Measurements from ENCODE around the gene ABHD10.

Gene ABHD10

GRCh38 chr3:111937871-111938270, 41.0 kb upstream of the ABHD10 start:
- no peak for TF ChIP-seq SIN3A (IDR thresholded peaks at IDR 0.05; ENCODE audit: borderline replicate concordance, insufficient read depth, low read length)

- TF ChIP-seq FOXP2 (optimal IDR thresholded peaks at IDR 0.05; ENCODE audit: borderline replicate concordance, extremely low read depth, extremely low read length, insufficient read depth) (no peak), POLR2AphosphoS5 (IDR thresholded peaks at IDR 0.05; ENCODE audit: low read depth, low read length) (no peak), TAF1 (IDR thresholded peaks at IDR 0.05; ENCODE audit: borderline replicate concordance, insufficient read depth, low read length) (no peak), SIN3A (IDR thresholded peaks at IDR 0.05; ENCODE audit: borderline replicate concordance, insufficient read depth, low read length) (no peak), REST (IDR thresholded peaks at IDR 0.05; ENCODE audit: insufficient read depth in 1 of 2, low read depth in 2 of 2, low read length in 2 of 2) (no peak)
Measured at GRCh38 chr3:111939873-111940272, 39.0 kb upstream of the ABHD10 start.

DNA sequence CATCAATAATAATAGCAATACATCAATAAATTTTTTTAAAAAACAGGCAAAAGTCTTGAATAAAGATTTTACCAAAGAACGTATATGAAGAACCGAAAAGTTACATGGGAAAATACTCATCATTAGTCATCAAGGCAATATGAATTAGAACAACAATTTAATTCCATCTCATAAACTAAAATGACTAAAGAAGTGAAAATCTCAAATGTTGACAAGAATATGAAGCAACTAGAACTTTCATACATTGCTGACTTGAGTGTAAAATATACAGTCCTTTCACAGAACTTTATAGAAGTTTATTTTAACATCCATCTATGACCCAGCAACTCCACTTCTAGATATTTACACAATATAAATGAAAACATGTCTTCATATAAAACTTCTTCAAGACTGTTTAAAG, 35.3 kb upstream of the ABHD10 start:
- no peak for TF ChIP-seq TAF1 (IDR thresholded peaks at IDR 0.05; ENCODE audit: borderline replicate concordance, insufficient read depth, low read length)
- no peak for TF ChIP-seq FOXP2 (optimal IDR thresholded peaks at IDR 0.05; ENCODE audit: borderline replicate concordance, extremely low read depth, extremely low read length, insufficient read depth)
- no peak for TF ChIP-seq SIN3A (IDR thresholded peaks at IDR 0.05; ENCODE audit: borderline replicate concordance, insufficient read depth, low read length)
- no peak for TF ChIP-seq REST (IDR thresholded peaks at IDR 0.05; ENCODE audit: insufficient read depth in 1 of 2, low read depth in 2 of 2, low read length in 2 of 2)
- no peak for TF ChIP-seq POLR2AphosphoS5 (IDR thresholded peaks at IDR 0.05; ENCODE audit: low read depth, low read length)

- no peak for TF ChIP-seq SIN3A (IDR thresholded peaks at IDR 0.05; ENCODE audit: borderline replicate concordance, insufficient read depth, low read length)
- no peak for TF ChIP-seq POLR2AphosphoS5 (IDR thresholded peaks at IDR 0.05; ENCODE audit: low read depth, low read length)
- no peak for TF ChIP-seq TAF1 (IDR thresholded peaks at IDR 0.05; ENCODE audit: borderline replicate concordance, insufficient read depth, low read length)
Measured at GRCh38 chr3:111944372-111944771, 34.5 kb upstream of the ABHD10 start.

DNA sequence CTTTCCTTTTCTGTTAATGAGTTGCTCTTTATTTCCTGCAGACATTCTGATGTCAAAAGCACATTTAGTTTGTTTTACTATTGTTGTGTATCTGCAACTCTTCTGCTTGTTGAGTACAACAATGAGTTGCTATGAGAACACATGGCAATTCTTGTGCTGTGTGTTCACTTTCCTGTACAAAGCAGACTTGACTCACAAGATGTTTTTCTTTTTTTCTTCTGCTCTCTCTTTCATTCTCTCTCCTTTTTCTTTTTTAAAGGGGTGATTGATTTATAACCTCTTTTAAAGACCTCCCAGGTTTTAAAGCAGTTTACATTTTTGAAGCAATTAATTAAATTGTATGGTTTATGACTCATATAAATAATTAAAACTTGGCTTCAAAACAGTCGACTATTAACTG, 31.6 kb upstream of the ABHD10 start:
- no peak for TF ChIP-seq REST (IDR thresholded peaks at IDR 0.05; ENCODE audit: insufficient read depth in 1 of 2, low read depth in 2 of 2, low read length in 2 of 2)
- TF ChIP-seq POLR2AphosphoS5 (IDR thresholded peaks at IDR 0.05; ENCODE audit: low read depth, low read length) = no peak
- TF ChIP-seq SIN3A (IDR thresholded peaks at IDR 0.05; ENCODE audit: borderline replicate concordance, insufficient read depth, low read length) = no peak
- TF ChIP-seq FOXP2 (optimal IDR thresholded peaks at IDR 0.05; ENCODE audit: borderline replicate concordance, extremely low read depth, extremely low read length, insufficient read depth) = no peak
- TF ChIP-seq TAF1 (IDR thresholded peaks at IDR 0.05; ENCODE audit: borderline replicate concordance, insufficient read depth, low read length) = no peak

- TF ChIP-seq FOXP2 (optimal IDR thresholded peaks at IDR 0.05; ENCODE audit: borderline replicate concordance, extremely low read depth, extremely low read length, insufficient read depth) (no peak), TAF1 (IDR thresholded peaks at IDR 0.05; ENCODE audit: borderline replicate concordance, insufficient read depth, low read length) (no peak), REST (IDR thresholded peaks at IDR 0.05; ENCODE audit: insufficient read depth in 1 of 2, low read depth in 2 of 2, low read length in 2 of 2) (no peak), POLR2AphosphoS5 (IDR thresholded peaks at IDR 0.05; ENCODE audit: low read depth, low read length) (no peak), SIN3A (IDR thresholded peaks at IDR 0.05; ENCODE audit: borderline replicate concordance, insufficient read depth, low read length) (no peak)
Measured at GRCh38 chr3:111948786-111949185, 30.0 kb upstream of the ABHD10 start.
